ENCODE data around the gene EIPR1. TPM values are rescaled to one million over a fixed set of nuclear protein-coding genes. Genes with fewer than 3 reads are reported as not detected.

EIPR1 gene
- total RNA-seq, 1 experiment from 2014 or later, result 40.4 TPM

GRCh38 chr2:3224681-3225080, 152.9 kb downstream of the EIPR1 start:
- Histone ChIP-seq H3K27me3 (ENCODE audit: insufficient read depth, low read depth) (no peaks in the 10 kb centered on the region), H2AFZ (no peak overlapping the region), H3K27ac (no peak overlapping the region), H4K20me1 (ENCODE audit: insufficient read depth) (no peaks in the 10 kb centered on the region), H3K4me2 (no peak overlapping the region), H3K4me1 (replicated peaks; ENCODE audit: insufficient read depth) (no peaks in the 10 kb centered on the region), H3K9me3 (ENCODE audit: insufficient read depth, low read depth) (peaks cover 7% of the 10 kb centered on the region; the same call in 1 of the 2 replicates), H3K36me3 (ENCODE audit: low read depth) (no peaks in the 10 kb centered on the region), H3K79me2 (ENCODE audit: low read depth) (no peaks in the 10 kb centered on the region), H3F3A (ENCODE audit: insufficient read depth, low read depth) (0 out of 2 replicates have a peak, but pooled peaks cover 10% of the 10 kb centered on the region), H3K4me3 (no peak overlapping the region), H3K9me2 (ENCODE audit: insufficient read depth) (no peaks in the 10 kb centered on the region)
- TF ChIP-seq EZH2 (IDR thresholded peaks at IDR 0.05; ENCODE audit: low read depth) (no peak), CTCF (conservative IDR thresholded peaks at IDR 0.05) (no peak)
- CTCF ChIA-PET, result no interaction called here
- POLR2A ChIA-PET (ENCODE audit: unreplicated experiment), result no interaction called here
- no TSS peak for BruUV-seq (replicated peaks)
- intact Hi-C loops (cut with micrococcal nuclease; ENCODE audit: unreplicated experiment), result no loop called here
- DNase-seq, result no peak

GRCh38 chr2:3223080-3223923, 154.3 kb downstream of the EIPR1 start:
- BruUV-seq (replicated peaks), result no TSS peak

GRCh38 chr2:3222636-3223035, 155.0 kb downstream of the EIPR1 start:
- Histone ChIP-seq H3K4me3 (no peak overlapping the region), H2AFZ (no peak overlapping the region), H3F3A (ENCODE audit: insufficient read depth, low read depth) (0 out of 2 replicates have a peak, but pooled peaks cover 10% of the 10 kb centered on the region), H3K9me2 (ENCODE audit: insufficient read depth) (no peaks in the 10 kb centered on the region), H3K9me3 (ENCODE audit: insufficient read depth, low read depth) (peaks cover 7% of the 10 kb centered on the region; the same call in 1 of the 2 replicates), H3K27ac (no peak overlapping the region), H4K20me1 (ENCODE audit: insufficient read depth) (no peaks in the 10 kb centered on the region), H3K36me3 (ENCODE audit: low read depth) (no peaks in the 10 kb centered on the region), H3K27me3 (ENCODE audit: insufficient read depth, low read depth) (no peaks in the 10 kb centered on the region), H3K79me2 (ENCODE audit: low read depth) (0 out of 2 replicates have a peak, but pooled peaks cover 4% of the 10 kb centered on the region), H3K4me1 (replicated peaks; ENCODE audit: insufficient read depth) (no peaks in the 10 kb centered on the region), H3K4me2 (no peak overlapping the region)
- TF ChIP-seq CTCF (conservative IDR thresholded peaks at IDR 0.05) (no peak), EZH2 (IDR thresholded peaks at IDR 0.05; ENCODE audit: low read depth) (no peak)
- CTCF ChIA-PET, result no interaction called here
- intact Hi-C loops (cut with micrococcal nuclease; ENCODE audit: unreplicated experiment), result no loop called here
- DNase-seq, result peak in 1 of 2 experiments; percentile 3
- POLR2A ChIA-PET (ENCODE audit: unreplicated experiment), result no interaction called here
- no TSS peak for BruUV-seq (replicated peaks)

More at GRCh38 chr2:3223080-3223923, 154.3 kb downstream of the EIPR1 start:
- TF ChIP-seq EZH2 (IDR thresholded peaks at IDR 0.05; ENCODE audit: low read depth) (no peak), CTCF (conservative IDR thresholded peaks at IDR 0.05) (no peak)
- H3K4me3 ChIP-seq, result no peak overlapping the region
- POLR2A ChIA-PET (ENCODE audit: unreplicated experiment), result no interaction called here
- H4K20me1 ChIP-seq (ENCODE audit: insufficient read depth), result no peaks in the 10 kb centered on the region
- no peak overlapping the region for H3K27ac ChIP-seq
- H3K79me2 ChIP-seq (ENCODE audit: low read depth), result no peaks in the 10 kb centered on the region
- no peak for DNase-seq
- no peak overlapping the region for H2AFZ ChIP-seq
- H3K4me2 ChIP-seq, result no peak overlapping the region
- H3K9me2 ChIP-seq (ENCODE audit: insufficient read depth), result no peaks in the 10 kb centered on the region
- H3K27me3 ChIP-seq (ENCODE audit: insufficient read depth, low read depth), result no peaks in the 10 kb centered on the region
- CTCF ChIA-PET, result no interaction called here
- H3K36me3 ChIP-seq (ENCODE audit: low read depth), result no peaks in the 10 kb centered on the region
- intact Hi-C loops (cut with micrococcal nuclease; ENCODE audit: unreplicated experiment), result no loop called here
- H3F3A ChIP-seq (ENCODE audit: insufficient read depth, low read depth), result 0 out of 2 replicates have a peak, but pooled peaks cover 10% of the 10 kb centered on the region
- no peaks in the 10 kb centered on the region for H3K4me1 ChIP-seq (replicated peaks; ENCODE audit: insufficient read depth)
- H3K9me3 ChIP-seq (ENCODE audit: insufficient read depth, low read depth), result peaks cover 7% of the 10 kb centered on the region; the same call in 1 of the 2 replicates
